GM12892 (cell line): ENCODE results near the gene ATP8A2.

Experiments
- POLR2A ChIP-seq: IDR thresholded peaks from 2 replicates; pipeline ENCODE4 v1.6.1; 2011; ENCODE audit warnings: low read depth, low read length, control low read depth
- POLR2AphosphoS5 ChIP-seq: IDR thresholded peaks from 2 replicates; pipeline ENCODE4 v1.6.1; 2011; ENCODE audit warnings: low read depth, low read length, control low read depth

- TF ChIP-seq POLR2A: no peak
- TF ChIP-seq POLR2AphosphoS5: no peak
Measured at GRCh38 chr13:25503856-25504255, 132.1 kb downstream of the ATP8A2 start.
